GM21619 (cell line): ENCODE measurements around the gene MOB1A.
A peak's percentile ranks its signal among the peaks of the same experiment; 100 is the strongest.
"Not testable (repeated sequence)": the region's sequence is repeated elsewhere in the genome, so short reads cannot be mapped to it uniquely, and the experiment has no call there.

Experiments
- ATAC-seq: cut with Tn5 transposase; IDR thresholded peaks from one replicate; pipeline ENCODE4 v1.9.1; 2021; ENCODE audit not compliant: unreplicated experiment

MOB1A gene

GRCh38 chr2:74178211-74179062 is at the start of gene MOB1A:
MOB1A (minus strand) TSS chr2:74178879; CDS start chr2:74178674, 205 bp downstream.
- ATAC-seq, result peak; percentile 81

- no peak for ATAC-seq
Observed at GRCh38 chr2:74227646-74228045, 49.0 kb upstream of the MOB1A start.

- no peak for ATAC-seq
Observed at GRCh38 chr2:74226648-74227213, 48.1 kb upstream of the MOB1A start.

- no peak for ATAC-seq
Observed at GRCh38 chr2:74225698-74226459, 47.2 kb upstream of the MOB1A start.

GRCh38 chr2:74223941-74224770 is 45.5 kb upstream of the MOB1A start:
- no peak for ATAC-seq

- no peak for ATAC-seq
Observed at GRCh38 chr2:74222300-74222650, 43.6 kb upstream of the MOB1A start.

- no peak for ATAC-seq
Observed at GRCh38 chr2:74221604-74222299, 43.1 kb upstream of the MOB1A start.

- no peak for ATAC-seq
Observed at GRCh38 chr2:74221091-74221490, 42.4 kb upstream of the MOB1A start.

- no peak for ATAC-seq
Observed at GRCh38 chr2:74219846-74220486, 41.3 kb upstream of the MOB1A start.

GRCh38 chr2:74216642-74217041 is 38.0 kb upstream of the MOB1A start:
- no peak for ATAC-seq

- ATAC-seq, result not testable (repeated sequence)
Observed at GRCh38 chr2:74215771-74216170, 37.1 kb upstream of the MOB1A start.

- no peak for ATAC-seq
Observed at GRCh38 chr2:74212702-74213410, 34.2 kb upstream of the MOB1A start.

- ATAC-seq, result peak; percentile 81
Observed at GRCh38 chr2:74206180-74206688, 27.6 kb upstream of the MOB1A start.

- ATAC-seq, result no peak
Observed at GRCh38 chr2:74205596-74205995, 26.9 kb upstream of the MOB1A start.

- no peak for ATAC-seq
Observed at GRCh38 chr2:74205113-74205512, 26.4 kb upstream of the MOB1A start.

GRCh38 chr2:74204436-74204835 is 25.8 kb upstream of the MOB1A start:
- ATAC-seq, result no peak

- ATAC-seq, result no peak
Observed at GRCh38 chr2:74201596-74201995, 22.9 kb upstream of the MOB1A start.

GRCh38 chr2:74201196-74201595 is 22.5 kb upstream of the MOB1A start:
- ATAC-seq, result no peak

- ATAC-seq, result no peak
Observed at GRCh38 chr2:74199871-74200305, 21.2 kb upstream of the MOB1A start.
